K562 (cell line): Measurements from ENCODE around the gene LONRF2. TPM values are rescaled to one million over a fixed set of nuclear protein-coding genes. Genes with fewer than 3 reads are reported as not detected.

Experiments used
- ATAC-seq: fragments of 200-7000 bp; cut with Tn5 transposase; 3 replicates; pipeline ENCODE4 v1.9.1; 2020; ENCODE audit warnings: moderate library complexity
- BruUV-seq: library from RNA; stranded (reverse); fragments of 400-500 nt; replicated peaks from 2 replicates; lab custom pipeline; 2021; lab: Mats Ljungman, UMichigan
- CTCF ChIA-PET: fragments of 300-600 bp; formaldehyde crosslinking; extraction: SDS; loops from one replicate; lab custom pipeline; 2021; ENCODE audit warnings: low intra/inter-chr PET ratio; lab: Yijun Ruan, JAX
- POLR2A ChIA-PET: fragments of 300-600, 350-650 bp; sonication (Branson Sonifier 250); formaldehyde crosslinking; extraction: SDS; loops from one replicate; lab custom pipeline; 2021; ENCODE audit warnings: antibody characterized with exemption, inconsistent platforms; lab: Yijun Ruan, JAX
- DNase-seq, 4 experiments: peaks; one replicate each; pipeline versions ENCODE4 v3.0.0 to v3.0.0-alpha.2; 2011 to 2018; ENCODE audit warnings: low spot score in 3 of 4, mixed read lengths in 3 of 4; ENCODE audit errors: extremely low read depth in 1 of 4
- FAIRE-seq: peaks from 2 replicates; lab custom pipeline; 2011; peaks lifted over from hg19 to GRCh38; lab: Jason Lieb, UNC
- H2AFZ ChIP-seq: 2 replicates; pipeline ENCODE4 v1.6.0; 2011; ENCODE audit warnings: low read depth, low read length, control low read depth, inconsistent platforms
- H3K27ac ChIP-seq: fragments of 200-600 bp; 3 replicates; pipeline ENCODE4 v1.8.0; 2011; ENCODE audit warnings: low read depth, mild to moderate bottlenecking, control low read depth, inconsistent platforms, low read length, moderate library complexity, mixed read lengths; ENCODE audit errors: extremely low read depth
- H3K27me3 ChIP-seq, 2 experiments: fragments of 300-600 bp in 1 of 2; 2 replicates in 1 of 2; 3 replicates in 1 of 2; pipeline versions ENCODE4 v1.6.0 to v1.8.0; 2011; ENCODE audit warnings: inconsistent platforms in 2 of 2, low read length in 2 of 2, mild to moderate bottlenecking in 1 of 2, mixed read lengths in 1 of 2, moderate library complexity in 1 of 2; ENCODE audit not compliant: control insufficient read depth in 2 of 2, insufficient read depth in 2 of 2
- H3K36me3 ChIP-seq: fragments of 300-600 bp; 3 replicates; pipeline ENCODE4 v1.8.0; 2011; ENCODE audit warnings: mild to moderate bottlenecking, low read length, inconsistent platforms; ENCODE audit not compliant: control insufficient read depth, insufficient read depth
- H3K4me1 ChIP-seq, 2 experiments: fragments of 200-600 bp in 1 of 2; replicated peaks in 1 of 2; 2 replicates in 1 of 2; 3 replicates in 1 of 2; pipeline versions ENCODE4 v1.5.1 to v1.8.0; 2011; ENCODE audit warnings: inconsistent platforms in 2 of 2, low read length in 2 of 2, mild to moderate bottlenecking in 1 of 2, mixed read lengths in 1 of 2, moderate library complexity in 1 of 2; ENCODE audit not compliant: control insufficient read depth in 2 of 2, insufficient read depth in 2 of 2
- H3K4me2 ChIP-seq: 2 replicates; pipeline ENCODE4 v1.6.1; 2011; ENCODE audit warnings: low read length, control low read depth, inconsistent platforms, mixed read lengths; ENCODE audit not compliant: insufficient read depth
- H3K4me3 ChIP-seq: fragments of 200-600 bp; sonication (generic), shearing (Covaris generic); 2 replicates; pipeline ENCODE4 v1.5.1; 2016; ENCODE audit warnings: control low read depth, inconsistent platforms
- H3K79me2 ChIP-seq: fragments of 200-600 bp; 3 replicates; pipeline ENCODE4 v1.8.0; 2011; ENCODE audit warnings: low read length, inconsistent platforms; ENCODE audit not compliant: control insufficient read depth, insufficient read depth
- H3K9ac ChIP-seq, 2 experiments: 2 replicates each; pipeline versions ENCODE4 v1.6.0 to v1.6.1; 2011; ENCODE audit warnings: low read depth in 2 of 2, low read length in 2 of 2, control low read depth in 1 of 2, inconsistent platforms in 1 of 2, mild to moderate bottlenecking in 1 of 2, mixed read lengths in 1 of 2; ENCODE audit not compliant: insufficient read depth in 1 of 2
- H3K9me1 ChIP-seq: one replicate; pipeline ENCODE4 v1.6.0; 2011; ENCODE audit warnings: inconsistent platforms, mild to moderate bottlenecking, low read length, moderate library complexity; ENCODE audit not compliant: control insufficient read depth, insufficient read depth
- H3K9me3 ChIP-seq: replicated peaks from 2 replicates; pipeline ENCODE4 v1.5.1; 2011; ENCODE audit warnings: low read depth, low read length, inconsistent platforms; ENCODE audit not compliant: control insufficient read depth, insufficient read depth
- H4K20me1 ChIP-seq: replicated peaks from 2 replicates; pipeline ENCODE4 v1.6.1; 2011; ENCODE audit warnings: low read length, inconsistent platforms, mixed read lengths; ENCODE audit not compliant: control insufficient read depth, insufficient read depth
- BHLHE40 ChIP-seq: IDR thresholded peaks from 2 replicates; pipeline ENCODE4 v1.6.1; 2011; ENCODE audit warnings: low read length, improper control_type of control experiment
- CC2D1A ChIP-seq: fragments of 450-650 bp; IDR thresholded peaks from 2 replicates; pipeline ENCODE4 v1.6.1; 2017; ENCODE audit warnings: mild to moderate bottlenecking
- EGR1 ChIP-seq: fragments of 450-650 bp; conservative IDR thresholded peaks from 2 replicates; pipeline ENCODE4 v1.6.1; 2017; ENCODE audit warnings: mild to moderate bottlenecking
- OTX1 ChIP-seq: fragments of 450-650 bp; formaldehyde crosslinking; IDR thresholded peaks from 2 replicates; pipeline ENCODE4 v1.4.0; 2022; ENCODE audit warnings: mild to moderate bottlenecking
- PHF21A ChIP-seq: fragments of 450-650 bp; IDR thresholded peaks from 2 replicates; pipeline ENCODE4 v1.6.1; 2017; ENCODE audit warnings: low read depth, borderline replicate concordance
- PURB ChIP-seq: sonication (generic); formaldehyde crosslinking; IDR thresholded peaks from 2 replicates; pipeline ENCODE4 v1.9.0; 2021; ENCODE audit warnings: low read depth, mild to moderate bottlenecking, missing genetic modification reagents
- RBM15 ChIP-seq: fragments of 200-400 bp; formaldehyde crosslinking; IDR thresholded peaks from 2 replicates; pipeline ENCODE4 v1.6.1; 2018; ENCODE audit warnings: mild to moderate bottlenecking, low read length, moderate library complexity; ENCODE audit not compliant: insufficient read depth
- SPI1 ChIP-seq: IDR thresholded peaks from 2 replicates; pipeline ENCODE4 v1.6.1; 2011; ENCODE audit warnings: low read depth, low read length, control low read depth, borderline replicate concordance
- SREBF2 ChIP-seq: sonication (generic); formaldehyde crosslinking; IDR thresholded peaks from 2 replicates; pipeline ENCODE4 v1.4.0; 2020; ENCODE audit warnings: mild to moderate bottlenecking, missing genetic modification reagents
- ZNF263 ChIP-seq: sonication (generic); formaldehyde crosslinking; IDR thresholded peaks from 2 replicates; pipeline ENCODE4 v1.8.0; 2022; ENCODE audit warnings: mild to moderate bottlenecking, missing genetic modification reagents, borderline replicate concordance
- ZNF583 ChIP-seq: fragments of 250-450 bp; sonication (Bioruptor Pico); IDR thresholded peaks from 2 replicates; pipeline ENCODE4 v1.4.0; 2020
- WGBS: fragments of 100-300 bp; shearing (Covaris generic); methylation state at CpG from one replicate; pipeline ENCODE4 v1.1.6; 2016; ENCODE audit warnings: low coverage, mixed read lengths; ENCODE audit not compliant: insufficient coverage; ENCODE audit errors: missing lambda C conversion rate; 5-methylcytosine and 5-hydroxymethylcytosine counted together
- in situ Hi-C: fragments of 300-500 bp; cut with MboI; formaldehyde crosslinking; loops from 4 replicates; pipeline ENCODE4 v1.15.0; 2018; ENCODE audit warnings: inconsistent platforms, mixed read lengths
- intact Hi-C: fragments of 100-400 bp; cut with micrococcal nuclease; formaldehyde crosslinking; loops from 2 replicates; pipeline ENCODE4 v1.14.2; 2022
- polyA plus RNA-seq, 8 experiments: library from polyadenylated mRNA; depleted of rRNA in 4 of 8; stranded (reverse) in 5 of 8; unstranded in 3 of 8; fragments of >200 nt; fragmentation: Nextera tagmentation in 2 of 8; fragmentation: Illumina TruSeq in 1 of 8; extraction: Ambion mirVana in 2 of 8; extraction: Trizol in 1 of 8; gene quantifications; 2 replicates each; pipeline versions ENCODE4 v1.2.1 to v1.2.3, GENCODE V29; 2011 to 2014; ENCODE audit warnings: inconsistent platforms in 1 of 8, missing spikeins in 1 of 8
- total RNA-seq, 7 experiments: library from RNA; depleted of rRNA in 6 of 7; stranded (reverse); fragments of >200 nt in 6 of 7; fragmentation: Illumina TruSeq in 2 of 7; extraction: Trizol in 2 of 7; gene quantifications; 2 replicates each; pipeline versions ENCODE4 v1.2.1 to v1.2.3, GENCODE V29; 2011 to 2021; ENCODE audit warnings: low replicate concordance in 1 of 7

The LONRF2 gene
- total and polyA plus RNA-seq, 9 of the 15 experiments (the other 6 are each of a cell fraction or from before 2014, with no cell fraction given) = 0.35 to 5.0 (median 2.7) TPM

DNA sequence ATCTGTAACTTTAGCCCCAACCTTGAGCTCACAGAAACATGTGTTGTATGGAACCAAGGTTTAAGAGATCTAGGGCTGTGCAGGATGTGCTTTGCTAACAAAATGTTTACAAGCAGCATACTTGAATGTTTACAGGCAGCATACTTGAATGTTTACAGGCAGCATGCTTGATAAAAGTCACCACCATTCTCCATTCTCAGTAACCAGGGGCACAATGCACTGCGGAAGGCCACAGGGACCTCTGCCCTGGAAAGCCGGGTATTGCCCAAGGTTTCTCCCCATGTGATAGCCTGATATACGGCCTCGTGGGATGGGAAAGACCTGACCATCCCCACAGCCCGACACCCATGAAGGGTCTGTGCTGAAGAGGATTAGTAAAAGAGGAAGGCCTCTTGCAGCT, 52.4 kb downstream of the LONRF2 start:
- DNase-seq (no peak), FAIRE-seq (peak; percentile 35), ATAC-seq (no peak)
- Histone ChIP-seq H3K27ac (no peak overlapping the region), H3K9me3 (peaks cover 6% of the 10 kb centered on the region; the same call in 1 of the 2 replicates), H4K20me1 (no peaks in the 10 kb centered on the region), H3K4me1 (peaks cover 0 to 4% of the 10 kb centered on the region in 2 experiments; a peak in 3 of 5 replicates), H3K27me3 (no peaks in the 10 kb centered on the region), H3K9ac (no peak overlapping the region), H3K4me2 (no peak overlapping the region), H3K4me3 (no peak overlapping the region), H2AFZ (no peak overlapping the region), H3K79me2 (no peaks in the 10 kb centered on the region), H3K36me3 (no peaks in the 10 kb centered on the region; the same call in 2 of the 3 replicates), H3K9me1 (no peaks in the 10 kb centered on the region)
- in situ Hi-C loops (loop anchor here (10.0 kb wide), 1 partner anchor 65 kb away; no protein-coding TSS in a partner anchor), intact Hi-C loops (no loop called here)
- no TSS peak for BruUV-seq
- CTCF ChIA-PET = interaction anchor here (0.6 kb wide), 1 partner anchor 11 kb away, joined by 3 read pairs; no protein-coding TSS in a partner anchor
- TF ChIP-seq RBM15 = no peak
- TF ChIP-seq BHLHE40 = no peak
- peak; percentile 73 for TF ChIP-seq SPI1
- 35% methylated on average over 5 of the region's 5 CpGs for WGBS
- POLR2A ChIA-PET = interaction anchor here (0.7 kb wide), 1 partner anchor 112 kb away, joined by 3 read pairs; no protein-coding TSS in a partner anchor

DNA sequence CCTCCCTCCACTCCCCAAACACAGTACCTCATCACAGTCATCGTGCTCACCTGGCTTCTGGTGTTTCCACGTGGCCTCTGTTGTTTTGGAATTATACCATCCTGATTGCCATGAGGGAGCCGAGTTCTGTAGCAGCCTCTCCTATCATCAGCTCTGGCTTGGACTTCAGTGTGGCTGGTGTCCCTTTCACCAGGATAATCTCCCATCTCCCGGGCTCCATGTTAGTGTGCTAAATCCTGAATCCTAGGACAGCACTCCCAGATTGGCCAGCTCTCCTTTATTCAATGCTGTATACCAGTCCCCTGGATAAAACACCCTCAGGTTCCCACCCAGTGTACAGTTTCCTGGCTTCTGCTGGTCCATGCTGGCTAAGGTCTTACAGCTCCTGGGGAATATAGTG, 53.3 kb downstream of the LONRF2 start:
- Histone ChIP-seq H3K9ac (no peak overlapping the region), H3K9me3 (peaks cover 6% of the 10 kb centered on the region; the same call in 1 of the 2 replicates), H3K4me3 (no peak overlapping the region), H3K4me2 (no peak overlapping the region), H2AFZ (no peak overlapping the region), H3K27me3 (no peaks in the 10 kb centered on the region), H4K20me1 (no peaks in the 10 kb centered on the region), H3K36me3 (no peaks in the 10 kb centered on the region), H3K27ac (no peak overlapping the region), H3K79me2 (no peaks in the 10 kb centered on the region), H3K9me1 (no peaks in the 10 kb centered on the region), H3K4me1 (peaks cover 0 to 4% of the 10 kb centered on the region in 2 experiments; a peak in 3 of 5 replicates)
- ChIA-PET CTCF (no interaction called here), POLR2A (no interaction called here)
- TF ChIP-seq OTX1 = no peak
- no peak for TF ChIP-seq ZNF583
- no peak for TF ChIP-seq PURB (CRISPR knock-in tag)
- no peak for TF ChIP-seq ZNF263 (CRISPR knock-in tag)
- TF ChIP-seq PHF21A = no peak
- no peak for TF ChIP-seq EGR1
- no peak for TF ChIP-seq CC2D1A
- TF ChIP-seq SREBF2 = no peak
- ATAC-seq = no peak
- in situ Hi-C loops (loop anchor here (10.0 kb wide), 1 partner anchor 66 kb away; no protein-coding TSS in a partner anchor), intact Hi-C loops (no loop called here)
- WGBS = 37% methylated on average over 4 of the region's 4 CpGs
- no peak for FAIRE-seq
- no peak for DNase-seq
- BruUV-seq = no TSS peak
